ENCODE data around the gene ZNF106. TPM values are rescaled to one million over a fixed set of nuclear protein-coding genes. Genes with fewer than 3 reads are reported as not detected.

The ZNF106 gene
- total RNA-seq, 2 experiments from 2014 or later = 46.4 to 46.6 TPM

DNA sequence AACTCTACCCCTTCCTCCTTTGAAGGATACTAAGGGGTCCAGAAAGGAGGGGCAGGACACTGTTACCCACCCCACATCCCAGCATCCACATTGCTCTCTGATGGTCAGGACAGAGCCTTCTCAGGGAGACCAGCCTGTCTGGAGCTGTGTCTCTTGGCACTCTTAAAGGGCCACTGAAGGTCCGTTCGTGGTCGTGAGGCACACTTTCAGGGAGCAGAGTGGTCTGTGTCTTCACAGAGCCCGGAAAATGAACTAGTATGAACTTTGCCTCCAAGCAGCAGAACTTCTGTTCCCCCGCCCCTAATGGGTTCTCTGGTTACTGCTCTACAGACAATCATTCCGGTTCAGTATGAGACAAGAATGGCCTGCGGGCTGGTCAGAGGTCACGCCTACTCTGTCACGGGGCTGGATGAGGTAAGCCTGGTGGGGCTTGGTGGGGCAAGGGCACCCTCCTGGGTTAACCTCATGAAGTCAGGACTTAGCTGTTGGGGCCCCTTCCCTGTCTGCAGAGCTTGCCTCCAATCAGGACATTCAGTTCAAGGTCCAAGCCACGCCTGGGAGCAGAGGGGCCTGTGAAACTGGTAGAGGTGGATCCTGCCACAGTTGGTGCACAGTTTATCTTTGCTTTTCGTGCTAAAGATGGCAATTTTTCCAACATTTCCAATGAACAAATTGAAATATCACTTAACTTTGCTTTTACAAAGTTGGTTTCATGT lies 98.5 kb downstream of the ZNF106 start:
- ATAC-seq = no peak
- Mint-ChIP-seq H3K4me1 (ENCODE audit: low read depth) (no peaks in the 10 kb centered on the region), H3K27ac (no peak overlapping the region), H3K36me3 (ENCODE audit: low read depth) (no peaks in the 10 kb centered on the region), H3K9me3 (no peaks in the 10 kb centered on the region), H3K27me3 (no peaks in the 10 kb centered on the region), H3K4me3 (no peak overlapping the region)
- no peak for TF ChIP-seq CTCF (IDR thresholded peaks at IDR 0.05)
- CTCF ChIA-PET = interaction anchor here (0.8 to 1.3 kb wide), 2 partner anchors 25 to 79 kb away, joined by 3 read pairs; no protein-coding TSS in a partner anchor
- POLR2A ChIA-PET = no interaction called here
- no peak for DNase-seq
- intact Hi-C loops (cut with micrococcal nuclease) = no loop called here

- Mint-ChIP-seq H3K36me3 (ENCODE audit: low read depth) (no peaks in the 10 kb centered on the region), H3K4me3 (no peak overlapping the region), H3K27me3 (no peaks in the 10 kb centered on the region), H3K27ac (no peak overlapping the region), H3K4me1 (ENCODE audit: low read depth) (no peaks in the 10 kb centered on the region), H3K9me3 (no peaks in the 10 kb centered on the region)
- intact Hi-C loops (cut with micrococcal nuclease) = no loop called here
- ChIA-PET CTCF (interaction anchor here (0.6 to 1.4 kb wide), 3 partner anchors 9 to 264 kb away, joined by 3 to 4 read pairs (median 3); no protein-coding TSS in a partner anchor), POLR2A (no interaction called here)
- ATAC-seq = no peak
- DNase-seq = no peak
- TF ChIP-seq CTCF (IDR thresholded peaks at IDR 0.05) = no peak
Measured at GRCh38 chr15:42387603-42388002, 103.3 kb downstream of the ZNF106 start.

DNA sequence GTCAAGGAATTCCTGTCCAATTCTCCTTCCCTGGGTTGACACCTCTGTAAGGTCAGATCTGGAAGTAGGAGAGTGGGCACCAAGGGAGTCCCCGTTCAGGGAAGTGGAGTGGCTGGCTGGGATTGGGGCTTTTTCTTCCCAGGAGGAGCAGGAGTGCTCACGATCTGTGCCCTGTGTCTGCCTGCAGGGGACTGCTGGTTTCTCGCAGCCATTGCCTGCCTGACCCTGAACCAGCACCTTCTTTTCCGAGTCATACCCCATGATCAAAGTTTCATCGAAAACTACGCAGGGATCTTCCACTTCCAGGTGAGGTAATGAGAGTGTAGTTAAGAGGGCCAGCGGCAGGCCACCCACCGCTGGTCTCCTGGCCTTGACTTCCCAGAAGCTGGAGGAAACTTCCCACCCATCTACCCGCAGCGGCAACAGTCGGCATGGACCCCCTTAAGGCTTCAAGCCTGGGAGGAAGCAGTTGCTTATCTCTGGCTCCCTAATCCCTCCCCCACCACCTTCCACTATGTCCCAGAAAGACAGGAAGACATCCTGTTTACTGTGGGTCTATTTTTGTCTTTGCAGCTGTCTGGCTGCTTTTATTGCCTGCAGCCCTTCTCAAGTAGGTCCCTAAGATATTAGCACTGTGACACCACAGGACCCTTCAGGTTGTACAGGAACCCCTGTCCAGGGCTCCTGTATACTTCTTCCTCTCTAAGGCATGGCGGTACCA lies 104.8 kb downstream of the ZNF106 start:
- Mint-ChIP-seq H3K36me3 (ENCODE audit: low read depth) (no peaks in the 10 kb centered on the region), H3K4me3 (no peak overlapping the region), H3K9me3 (no peaks in the 10 kb centered on the region), H3K4me1 (ENCODE audit: low read depth) (no peaks in the 10 kb centered on the region), H3K27me3 (no peaks in the 10 kb centered on the region), H3K27ac (no peak overlapping the region)
- ChIA-PET POLR2A (interaction anchor here (0.5 kb wide), 1 partner anchor 140 kb away, joined by 4 read pairs; no protein-coding TSS in a partner anchor), CTCF (interaction anchor here (0.7 to 1.5 kb wide), 7 partner anchors 9 to 243 kb away, joined by 3 to 5 read pairs (median 3); partner anchors contain the start of gene VPS39)
- no peak for TF ChIP-seq CTCF (IDR thresholded peaks at IDR 0.05)
- DNase-seq (no peak), ATAC-seq (no peak)
- intact Hi-C loops (cut with micrococcal nuclease) = no loop called here

DNA sequence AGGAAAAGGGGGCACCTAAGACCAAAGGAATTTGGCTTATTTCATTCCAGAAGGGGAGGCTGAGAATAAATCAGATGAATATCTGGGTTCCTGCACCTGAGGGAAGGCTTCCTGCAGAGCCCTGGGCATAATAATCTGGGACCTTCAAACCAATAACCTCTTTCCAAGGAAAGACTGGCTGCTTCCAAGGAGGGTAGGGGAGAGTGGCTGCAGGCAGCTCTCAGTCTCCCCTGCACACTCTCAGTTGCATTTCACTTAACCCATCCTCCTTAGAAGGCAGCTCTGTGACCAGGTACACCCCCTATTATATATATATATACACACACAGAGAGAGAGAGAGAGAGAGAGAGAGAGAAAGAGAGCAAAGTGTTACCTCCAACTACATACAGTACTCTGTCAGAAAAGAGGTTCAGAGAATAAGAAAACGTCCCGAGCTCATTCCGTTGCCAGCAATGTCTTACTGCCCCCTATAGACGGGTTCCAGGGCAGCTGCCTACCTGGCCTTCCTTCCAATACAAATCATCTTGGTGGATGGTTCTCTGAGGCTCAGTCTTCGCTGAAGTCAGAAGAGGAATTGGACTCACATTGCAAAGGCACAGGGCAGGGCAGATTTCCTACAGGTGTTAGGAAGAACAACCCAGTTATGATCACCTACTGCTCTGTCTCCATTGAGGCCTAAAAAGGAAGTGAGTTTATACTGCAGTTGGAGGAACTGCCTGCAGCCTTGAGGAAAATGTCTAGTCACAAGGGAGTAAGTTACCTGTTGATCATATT lies 105.5 kb downstream of the ZNF106 start:
- ATAC-seq (peak; percentile 60), DNase-seq (peak; percentile 56)
- intact Hi-C loops (cut with micrococcal nuclease) = no loop called here
- H3K9me3 Mint-ChIP-seq = no peaks in the 10 kb centered on the region
- ChIA-PET CTCF (interaction anchor here (0.6 to 1.5 kb wide), 13 partner anchors 8 to 427 kb away, joined by 3 to 5 read pairs (median 3); partner anchors contain the start of gene VPS39), POLR2A (interaction anchor here (0.5 kb wide), 1 partner anchor 140 kb away, joined by 4 read pairs; no protein-coding TSS in a partner anchor)
- no peaks in the 10 kb centered on the region for H3K36me3 Mint-ChIP-seq (ENCODE audit: low read depth)
- peak; percentile 60 for TF ChIP-seq CTCF (IDR thresholded peaks at IDR 0.05)
- H3K4me3 Mint-ChIP-seq = no peak overlapping the region
- no peak overlapping the region for H3K27ac Mint-ChIP-seq
- no peaks in the 10 kb centered on the region for H3K4me1 Mint-ChIP-seq (ENCODE audit: low read depth)
- H3K27me3 Mint-ChIP-seq = no peaks in the 10 kb centered on the region
